ENCODE data around the gene TMEM150C.
"Not testable (repeated sequence)": the region's sequence is repeated elsewhere in the genome, so short reads cannot be mapped to it uniquely, and the experiment has no call there.

TMEM150C gene

GRCh38 chr4:82515705-82516104, 46.1 kb downstream of the TMEM150C start:
- DNase-seq (ENCODE audit: low read depth in 3 of 3): no peak

DNA sequence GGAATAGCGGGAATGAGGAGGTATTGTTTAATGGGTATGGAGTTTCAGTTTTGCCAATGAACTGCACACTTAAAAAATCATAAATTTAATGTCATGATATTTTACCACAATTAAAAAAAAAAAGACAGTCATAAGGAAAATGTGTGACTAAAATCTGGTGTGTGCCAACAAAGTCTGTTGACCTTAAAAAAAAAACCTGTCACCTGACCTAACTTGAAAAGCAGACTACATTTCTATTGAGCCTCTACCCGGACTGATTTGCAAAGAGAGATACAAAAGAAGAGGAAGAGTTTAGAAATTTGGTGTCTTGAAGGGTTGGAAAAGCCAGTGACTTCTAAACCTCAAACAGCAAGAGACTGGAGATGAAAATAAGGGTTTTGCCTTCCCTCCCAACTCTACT, 48.4 kb downstream of the TMEM150C start:
- no peak for DNase-seq (ENCODE audit: low read depth in 3 of 3)

DNA sequence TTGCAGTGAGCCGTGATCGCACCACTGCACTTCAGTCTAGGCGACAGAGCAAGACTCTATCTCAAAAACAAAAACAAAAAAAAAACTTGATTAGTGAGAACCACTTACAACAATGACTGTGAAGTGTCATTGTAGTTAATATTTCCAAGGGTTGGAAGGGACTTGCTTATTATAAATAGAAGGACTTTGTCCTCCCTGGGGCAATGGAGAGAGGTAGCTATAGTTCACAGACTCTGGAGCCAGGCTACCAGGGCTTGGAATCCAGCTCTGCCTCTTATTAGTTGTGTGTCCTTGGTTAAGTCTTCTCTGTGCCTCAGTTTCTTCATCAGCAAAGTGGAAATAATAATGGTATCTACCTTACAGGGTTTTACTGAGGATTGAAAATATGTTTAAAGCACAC, 51.6 kb downstream of the TMEM150C start:
- no peak for DNase-seq (ENCODE audit: low read depth in 3 of 3)

- DNase-seq (ENCODE audit: low read depth in 3 of 3): no peak
Measured at GRCh38 chr4:82508806-82509428, 52.9 kb downstream of the TMEM150C start.

- DNase-seq (ENCODE audit: low read depth in 3 of 3): no peak
Measured at GRCh38 chr4:82508011-82508410, 53.8 kb downstream of the TMEM150C start.

DNA sequence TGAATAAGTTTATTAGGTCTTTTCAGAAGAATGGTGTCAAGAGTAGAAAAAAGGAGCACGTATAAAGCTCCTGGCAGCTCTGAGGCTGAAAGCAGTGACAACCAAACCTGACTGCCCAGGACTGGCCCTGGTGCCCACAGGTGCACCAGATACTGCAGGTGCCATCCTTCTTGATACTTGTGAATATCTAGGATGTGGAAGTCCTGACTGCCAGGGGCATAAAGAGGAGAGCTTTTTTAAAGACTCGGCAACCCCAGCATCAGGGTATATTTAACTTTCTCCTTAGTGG, 60.7 kb downstream of the TMEM150C start:
- no peak for DNase-seq (ENCODE audit: low read depth in 3 of 3)

- no peak for DNase-seq (ENCODE audit: low read depth in 3 of 3)
Measured at GRCh38 chr4:82500435-82501153, 61.2 kb downstream of the TMEM150C start.

DNA sequence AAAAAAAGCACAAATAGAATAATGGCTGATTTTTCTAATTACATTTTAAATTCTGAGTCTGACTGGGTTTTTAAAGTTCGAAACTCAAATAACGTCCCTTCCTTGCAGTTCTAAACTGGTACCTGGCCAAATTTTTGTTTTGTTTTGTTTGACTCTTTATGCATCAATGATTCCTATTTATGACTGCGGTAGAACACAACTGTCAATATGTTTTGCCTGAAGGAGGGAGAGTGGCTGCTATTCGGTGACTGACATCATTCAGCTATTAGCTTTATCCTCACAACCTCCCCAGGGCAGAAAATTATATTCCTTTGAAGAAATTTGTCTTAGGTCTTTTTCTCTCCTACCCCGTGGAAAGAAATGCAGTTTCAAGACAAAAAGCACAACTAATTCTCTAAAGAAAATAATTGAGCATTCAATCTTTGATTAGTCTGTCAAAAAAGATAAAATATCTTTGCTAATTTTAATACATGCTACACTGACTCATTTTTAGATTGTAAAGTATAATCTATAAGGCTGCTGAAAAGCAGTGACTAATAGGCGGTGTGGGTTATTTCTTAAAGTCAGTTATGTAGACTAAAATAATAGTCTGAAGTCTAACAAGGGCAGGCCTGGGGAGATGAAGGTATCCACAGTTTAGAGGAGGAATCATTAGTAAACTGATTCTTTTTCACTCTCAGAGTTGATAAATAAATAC, 61.9 kb downstream of the TMEM150C start:
- no peak for DNase-seq (ENCODE audit: low read depth in 3 of 3)

DNA sequence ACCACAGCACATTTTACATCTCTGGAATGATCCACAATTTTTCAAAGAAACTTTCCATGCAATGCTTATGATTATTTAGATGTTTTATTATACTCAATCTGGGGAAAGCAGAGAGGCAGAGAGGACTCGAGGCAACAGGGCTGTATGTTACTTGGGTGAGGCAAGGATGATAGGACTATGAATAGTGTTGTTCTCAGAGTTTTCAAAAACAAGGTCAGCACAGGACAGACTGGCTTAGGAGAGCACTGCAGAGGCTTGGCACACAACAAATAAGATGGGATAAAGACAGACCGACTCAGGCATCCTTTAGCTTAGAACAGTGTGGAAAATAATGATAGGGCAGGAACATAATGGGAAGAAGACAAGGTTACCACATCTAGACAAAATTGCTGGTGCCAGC, 65.4 kb downstream of the TMEM150C start:
- DNase-seq (ENCODE audit: low read depth in 3 of 3): no peak

GRCh38 chr4:82495666-82496065, 66.1 kb downstream of the TMEM150C start:
- no peak for DNase-seq (ENCODE audit: low read depth in 3 of 3)

DNA sequence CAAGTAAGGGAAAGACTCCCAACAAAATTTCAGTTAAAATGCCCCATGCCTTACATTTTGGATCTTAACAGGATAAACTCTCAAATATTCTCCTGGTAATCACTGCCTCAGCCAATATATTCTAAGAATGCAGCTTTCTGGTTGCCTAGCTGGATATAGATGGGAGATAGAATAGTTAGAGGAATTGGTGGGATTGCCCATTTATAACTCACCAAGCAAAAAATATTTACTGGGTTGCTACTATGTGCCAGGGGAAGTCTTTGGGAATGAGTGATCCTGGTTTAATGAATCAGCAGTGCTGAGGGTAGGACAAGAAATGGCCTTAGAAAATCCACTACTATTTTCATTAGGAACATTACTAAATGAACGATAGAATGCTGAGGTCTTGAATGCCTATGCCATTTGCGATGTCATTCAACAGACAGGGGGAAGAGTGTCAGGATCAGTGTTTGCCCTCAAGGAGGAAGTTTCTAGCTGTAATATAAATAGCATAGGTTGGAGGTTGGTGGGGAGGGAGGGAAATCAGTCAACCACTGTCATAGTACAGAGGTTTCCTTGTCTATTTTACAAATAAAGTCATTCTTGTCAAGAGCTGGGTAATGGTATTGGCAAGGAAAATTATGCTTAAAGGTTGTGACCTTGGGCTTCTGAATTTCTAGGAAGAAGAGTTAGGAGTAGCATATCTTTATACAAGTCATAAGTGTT, 67.9 kb downstream of the TMEM150C start:
- no peak for DNase-seq (ENCODE audit: low read depth in 3 of 3)

DNA sequence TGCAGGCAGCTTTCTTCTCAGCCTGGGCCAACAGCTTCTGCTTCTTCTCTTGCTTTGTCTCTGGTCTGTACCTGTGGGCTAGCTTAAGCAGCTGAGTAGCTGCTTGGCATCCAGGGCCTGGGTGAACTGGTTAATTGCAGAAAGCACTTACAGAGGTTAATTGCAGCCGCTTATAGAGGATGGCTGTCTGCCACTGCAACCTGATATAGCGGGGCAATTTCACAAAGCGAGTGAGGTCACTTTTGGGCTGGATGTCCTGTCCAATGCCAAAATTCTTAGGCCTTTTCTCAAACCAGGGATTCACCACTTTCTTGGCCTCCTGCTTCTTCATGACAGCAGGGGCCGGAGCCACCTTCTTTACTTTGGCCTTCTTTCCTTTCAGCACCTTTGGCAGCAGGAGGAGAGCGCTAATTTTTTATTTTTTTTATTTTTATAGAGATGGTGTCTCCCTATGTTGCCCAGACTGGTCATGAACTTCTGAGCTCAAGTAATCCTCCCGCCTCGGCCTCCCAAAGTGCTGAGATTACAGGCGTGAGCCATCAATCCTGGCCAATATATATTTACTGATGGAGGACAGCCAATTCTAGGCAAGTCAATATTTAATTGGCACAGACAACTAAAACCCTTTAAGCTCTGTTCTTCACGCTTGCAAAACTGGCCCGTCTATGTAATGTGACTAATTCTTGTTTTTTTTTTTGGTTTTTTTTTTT, 70.4 kb downstream of the TMEM150C start:
- DNase-seq (ENCODE audit: low read depth in 3 of 3): no peak

- DNase-seq (ENCODE audit: low read depth in 3 of 3): no peak
Measured at GRCh38 chr4:82489987-82490386, 71.8 kb downstream of the TMEM150C start.

DNA sequence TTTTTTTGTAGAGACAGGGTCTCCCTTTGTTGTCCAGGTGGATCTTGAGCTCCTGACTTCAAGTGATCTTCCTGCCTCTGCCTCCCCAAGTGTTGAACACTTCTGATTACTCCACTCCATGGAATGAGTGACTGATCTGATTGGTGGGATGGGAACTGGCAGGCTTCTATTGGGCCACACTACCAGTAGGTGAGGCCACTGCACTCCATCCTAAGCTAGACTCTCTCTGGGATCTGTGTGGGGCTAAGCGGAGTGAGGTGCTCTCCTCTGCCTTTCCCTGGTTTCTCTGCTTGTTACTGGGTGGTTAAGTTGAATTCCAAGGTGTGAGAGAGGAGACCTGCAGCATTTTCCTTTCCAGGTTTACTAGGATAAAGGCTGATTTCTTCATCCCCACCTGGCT, 72.7 kb downstream of the TMEM150C start:
- no peak for DNase-seq (ENCODE audit: low read depth in 3 of 3)

DNA sequence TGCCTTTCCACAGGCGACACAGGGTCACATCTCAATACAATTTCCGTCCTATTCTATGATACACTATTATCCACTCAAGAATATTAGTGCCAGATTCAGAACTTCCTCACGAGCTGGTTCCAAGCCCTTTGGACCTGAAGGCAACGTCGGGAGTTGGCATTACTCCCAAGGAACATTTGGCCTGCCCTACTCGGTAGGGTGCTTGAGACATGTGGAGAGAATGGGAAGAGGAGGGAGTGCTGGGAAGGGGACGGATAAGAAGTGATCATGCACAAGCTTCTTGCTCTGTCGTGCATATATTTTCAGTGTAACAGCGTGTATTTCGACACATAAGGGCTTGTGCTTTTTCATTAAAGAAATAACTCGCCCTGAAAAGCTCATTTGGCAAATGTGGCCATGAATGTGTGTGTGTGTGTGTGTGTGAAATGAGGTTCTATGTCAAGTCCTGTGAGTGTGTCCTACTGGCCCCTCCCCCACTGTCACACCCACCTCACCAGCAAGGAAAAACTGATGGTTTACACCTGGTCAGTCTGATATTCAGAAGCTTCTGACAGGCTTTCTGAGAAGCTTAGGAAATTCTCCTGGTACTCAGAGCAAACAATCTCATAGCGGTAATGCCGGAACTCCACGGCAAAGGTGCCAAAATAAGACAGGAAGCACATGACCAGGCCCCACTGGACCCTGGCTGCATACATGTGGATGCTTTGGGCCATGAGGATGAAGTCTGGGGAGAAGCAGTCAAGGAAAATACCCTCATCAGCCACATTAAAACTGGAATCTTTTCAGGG, 76.6 kb downstream of the TMEM150C start:
- no peak for DNase-seq (ENCODE audit: low read depth in 3 of 3)

DNA sequence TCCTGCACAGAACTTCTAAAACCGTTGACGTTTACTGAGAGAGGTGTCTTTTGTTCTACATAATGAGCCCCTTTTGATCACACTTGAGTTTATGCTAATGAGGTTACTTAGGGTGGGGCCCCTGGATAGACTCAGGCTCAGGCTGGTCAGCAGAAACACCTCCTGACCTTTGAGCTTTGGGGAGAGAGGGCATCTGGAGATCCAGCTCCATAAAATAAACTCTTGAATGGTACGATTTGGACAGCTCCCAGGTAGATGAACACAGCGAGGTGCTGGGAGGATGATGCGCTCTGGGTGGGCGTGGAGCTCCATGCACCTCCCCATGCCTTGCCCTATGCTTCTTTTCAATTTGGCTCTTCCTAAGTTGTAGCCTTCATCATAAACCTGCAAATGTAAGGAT, 79.4 kb downstream of the TMEM150C start:
- DNase-seq (ENCODE audit: low read depth in 3 of 3): no peak

DNA sequence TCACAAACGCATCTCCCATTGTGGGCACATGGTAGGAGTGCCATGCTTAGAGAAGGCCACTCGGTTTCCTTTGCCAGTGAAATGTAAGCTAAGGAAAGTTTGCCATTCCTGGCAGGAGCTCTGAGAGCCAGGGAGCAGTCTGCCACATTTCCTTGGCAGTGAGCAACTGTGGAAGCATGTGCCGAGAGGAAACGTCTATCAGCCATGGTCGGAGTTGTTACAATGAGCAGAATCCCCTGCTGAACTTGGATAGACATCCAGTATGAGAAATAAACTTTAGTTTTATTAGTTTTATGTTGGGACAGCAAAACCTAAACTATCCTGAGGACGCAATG, 80.3 kb downstream of the TMEM150C start:
- no peak for DNase-seq (ENCODE audit: low read depth in 3 of 3)

- no peak for DNase-seq (ENCODE audit: low read depth in 3 of 3)
Measured at GRCh38 chr4:82480771-82481505, 80.8 kb downstream of the TMEM150C start.

- DNase-seq (ENCODE audit: low read depth in 3 of 3): no peak
Measured at GRCh38 chr4:82479562-82479961, 82.2 kb downstream of the TMEM150C start.

DNA sequence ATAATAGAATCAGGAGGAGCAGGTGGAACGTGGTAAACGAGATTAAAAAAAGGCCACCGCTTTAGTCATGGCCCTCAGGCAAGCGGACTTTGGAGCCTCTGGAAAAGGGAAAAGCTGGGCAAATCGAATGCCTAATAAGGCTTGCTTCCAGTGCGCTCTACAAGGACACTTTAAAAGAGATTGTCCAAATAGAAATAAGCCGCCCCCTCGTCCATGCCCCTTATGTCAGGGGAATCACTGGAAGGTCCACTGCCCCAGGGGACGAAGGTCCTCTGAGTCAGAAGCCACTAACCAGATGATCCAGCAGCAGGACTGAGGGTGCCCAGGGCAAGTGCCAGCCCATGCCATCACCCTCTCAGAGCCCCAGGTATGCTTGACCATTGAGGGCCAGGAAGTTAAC, 84.3 kb downstream of the TMEM150C start:
- not testable (repeated sequence) for DNase-seq (ENCODE audit: low read depth in 3 of 3)

DNA sequence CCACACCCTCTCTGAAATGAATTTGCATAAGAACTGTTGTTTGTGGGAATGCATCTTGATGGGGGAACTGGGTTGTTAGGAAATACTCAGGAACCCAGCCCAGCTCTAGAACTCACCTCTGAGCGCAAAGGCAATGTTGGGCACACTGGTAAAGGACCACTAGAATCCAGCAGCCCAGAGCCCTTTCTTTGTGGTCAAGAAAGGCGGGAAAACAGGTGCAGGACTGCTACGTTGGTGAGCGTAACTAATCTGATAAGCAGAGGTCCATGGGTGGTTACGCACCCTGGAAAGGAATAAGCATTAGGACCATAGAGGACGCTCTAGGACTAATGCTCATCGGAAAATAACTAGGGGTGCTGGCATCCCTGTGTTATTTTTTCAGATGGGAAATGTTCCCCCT, 85.9 kb downstream of the TMEM150C start:
- DNase-seq (ENCODE audit: low read depth in 3 of 3): not testable (repeated sequence)
